Bronchial epithelial cell (primary cell): Measurements from ENCODE around the gene PLEKHO1. TPM values are rescaled to one million over a fixed set of nuclear protein-coding genes. Genes with fewer than 3 reads are reported as not detected.

Experiments used
- DNase-seq: peaks from one replicate; pipeline ENCODE4 v3.0.0-alpha.2; 2010; ENCODE audit warnings: low read depth
- FAIRE-seq: peaks from 2 replicates; lab custom pipeline; 2011; peaks lifted over from hg19 to GRCh38; lab: Jason Lieb, UNC
- H3K27me3 ChIP-seq: 2 replicates; pipeline ENCODE4 v1.5.1; 2011; ENCODE audit warnings: low read length; ENCODE audit not compliant: control insufficient read depth, insufficient read depth
- H3K36me3 ChIP-seq: 2 replicates; pipeline ENCODE4 v1.5.1; 2011; ENCODE audit warnings: low read length; ENCODE audit not compliant: control insufficient read depth, insufficient read depth
- H3K4me3 ChIP-seq: 2 replicates; pipeline ENCODE4 v1.5.1; 2011; ENCODE audit warnings: mild to moderate bottlenecking, low read depth, low read length, control low read depth
- CTCF ChIP-seq: IDR thresholded peaks from 2 replicates; pipeline ENCODE4 v1.5.1; 2011; ENCODE audit warnings: mild to moderate bottlenecking, moderate library complexity, low read length, control low read depth, inconsistent platforms; ENCODE audit not compliant: insufficient read depth, severe bottlenecking
- total RNA-seq: library from RNA; depleted of rRNA; stranded (reverse); fragments of >200 nt; gene quantifications from 2 replicates; pipeline ENCODE4 v1.2.1, GENCODE V29; 2014

The PLEKHO1 gene
- total RNA-seq, 1 donor from 2014 or later, result 6.1 TPM

- TF ChIP-seq CTCF, result no peak
- DNase-seq, result no peak
- no peak for FAIRE-seq
- no peaks in the 10 kb centered on the region for H3K27me3 ChIP-seq
- H3K36me3 ChIP-seq, result no peaks in the 10 kb centered on the region
- H3K4me3 ChIP-seq, result no peak overlapping the region
Measured at GRCh38 chr1:150156868-150157603, 7.3 kb downstream of the PLEKHO1 start.

DNA sequence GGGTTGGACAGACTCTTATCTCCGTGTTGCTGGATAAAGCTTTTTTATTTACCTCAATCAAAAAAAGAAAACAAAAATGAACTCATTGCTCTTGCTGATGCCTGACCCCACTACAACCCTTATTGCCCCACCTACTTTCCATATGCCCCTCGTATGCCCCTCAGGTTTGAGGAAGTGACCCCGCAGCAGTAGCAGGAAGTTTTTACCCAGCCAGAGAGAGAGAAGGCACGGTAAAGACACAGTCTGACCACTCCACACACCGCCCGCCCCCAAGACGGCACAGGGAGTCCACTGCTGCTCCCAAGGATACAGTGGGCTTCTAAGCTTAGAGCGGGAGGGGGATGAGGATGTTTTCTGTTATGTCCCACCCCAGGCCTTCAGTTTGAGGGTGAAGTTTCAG is 9.8 kb downstream of the PLEKHO1 start:
- DNase-seq (no peak), FAIRE-seq (no peak)
- H3K36me3 ChIP-seq, result no peaks in the 10 kb centered on the region
- no peak overlapping the region for H3K4me3 ChIP-seq
- TF ChIP-seq CTCF, result no peak
- H3K27me3 ChIP-seq, result no peaks in the 10 kb centered on the region

DNA sequence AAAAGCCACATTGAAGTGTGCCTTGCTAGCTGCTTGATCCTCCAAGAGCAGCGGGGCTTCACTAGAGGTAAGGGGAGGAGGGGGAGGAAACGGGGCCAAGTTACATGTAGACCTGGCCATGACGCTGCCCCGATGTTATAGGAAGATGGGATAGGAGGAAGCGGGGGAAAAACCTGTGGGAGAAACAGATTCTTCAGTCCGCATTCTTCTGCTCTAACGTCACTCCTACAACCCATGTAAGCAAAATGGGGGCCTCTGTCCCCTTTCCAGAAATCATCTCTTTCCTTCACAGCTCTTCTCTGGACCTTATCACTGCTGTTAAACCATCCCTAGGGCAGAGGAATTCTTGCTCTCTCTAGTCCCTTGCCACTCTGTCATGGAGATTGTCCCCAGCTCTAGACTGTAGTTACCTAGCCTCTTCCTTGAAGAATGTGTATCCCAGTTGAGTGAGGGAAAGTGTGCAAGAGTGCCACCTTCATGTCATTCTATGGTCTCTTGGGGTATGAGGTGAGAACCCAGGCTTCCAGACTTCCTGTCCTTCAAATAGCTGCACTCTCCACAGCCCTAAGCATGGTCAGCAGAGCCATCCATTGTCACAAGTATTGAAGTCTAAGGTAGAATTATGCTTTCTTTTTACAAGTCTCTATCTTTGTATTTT is 11.4 kb downstream of the PLEKHO1 start:
- Histone ChIP-seq H3K4me3 (no peak overlapping the region), H3K36me3 (no peaks in the 10 kb centered on the region), H3K27me3 (no peaks in the 10 kb centered on the region)
- DNase-seq (no peak), FAIRE-seq (no peak)
- no peak for TF ChIP-seq CTCF

DNA sequence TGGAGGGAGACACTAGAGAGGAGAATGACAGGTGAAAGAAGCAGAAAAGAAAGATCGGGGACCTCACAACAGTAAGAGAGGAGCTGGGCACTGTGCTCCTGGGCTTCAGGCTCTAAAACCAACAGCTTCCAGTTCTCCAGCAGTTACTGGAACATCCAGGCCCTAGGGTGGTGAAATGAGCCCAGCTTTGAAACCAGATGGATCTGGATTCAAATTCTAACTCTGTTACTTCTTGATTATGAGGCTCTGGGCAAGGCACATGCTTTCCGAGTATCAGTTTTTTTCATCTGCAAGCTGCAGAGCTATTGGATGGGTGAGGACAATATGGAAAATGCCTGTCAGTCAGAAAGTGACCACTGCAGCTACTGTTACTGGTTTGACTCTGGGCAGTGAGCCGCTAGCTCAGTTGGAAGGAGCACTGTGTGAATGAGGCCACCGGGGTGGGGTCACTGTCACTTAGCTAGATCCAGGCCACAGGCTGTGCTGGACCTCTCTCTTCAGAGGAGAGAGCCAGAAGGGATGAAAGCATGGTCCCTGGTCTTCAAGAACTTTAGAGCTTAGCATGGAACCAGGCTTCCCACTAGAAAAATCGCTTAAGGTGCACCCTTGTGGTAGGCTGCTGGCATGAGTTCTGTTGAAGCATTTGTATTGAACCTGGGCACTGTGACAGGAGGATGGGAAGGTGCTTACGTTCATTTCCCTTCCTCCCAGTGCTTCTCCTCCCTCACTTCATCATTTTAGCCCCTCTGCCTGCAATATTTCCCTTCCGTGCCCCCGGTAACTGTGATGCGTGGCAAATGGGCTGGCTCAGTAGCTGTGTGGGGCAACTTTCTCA is 12.2 kb downstream of the PLEKHO1 start:
- FAIRE-seq (no peak), DNase-seq (peak; percentile 21)
- H3K4me3 ChIP-seq, result no peak overlapping the region
- no peaks in the 10 kb centered on the region for H3K36me3 ChIP-seq
- no peaks in the 10 kb centered on the region for H3K27me3 ChIP-seq
- no peak for TF ChIP-seq CTCF

GRCh38 chr1:150162582-150162861 is 12.8 kb downstream of the PLEKHO1 start:
- TF ChIP-seq CTCF, result no peak
- Histone ChIP-seq H3K4me3 (peak overlapping the region; percentile 20), H3K27me3 (no peaks in the 10 kb centered on the region), H3K36me3 (no peaks in the 10 kb centered on the region)
- FAIRE-seq, result no peak
- no peak for DNase-seq
